K562 (cell line): ENCODE measurements around the gene ACCSL. TPM values are rescaled to one million over a fixed set of nuclear protein-coding genes. Genes with fewer than 3 reads are reported as not detected.

Experiments used
- RBM25 ChIP-seq: fragments of 200-400 bp; formaldehyde crosslinking; IDR thresholded peaks from 2 replicates; pipeline ENCODE4 v1.6.1; 2018; ENCODE audit warnings: low read length, low read depth, moderate library complexity; ENCODE audit not compliant: severe bottlenecking
- polyA plus RNA-seq, 8 experiments: library from polyadenylated mRNA; depleted of rRNA in 4 of 8; stranded (reverse) in 5 of 8; unstranded in 3 of 8; fragments of >200 nt; fragmentation: Nextera tagmentation in 2 of 8; fragmentation: Illumina TruSeq in 1 of 8; extraction: Ambion mirVana in 2 of 8; extraction: Trizol in 1 of 8; gene quantifications; 2 replicates each; pipeline versions ENCODE4 v1.2.1 to v1.2.3, GENCODE V29; 2011 to 2014; ENCODE audit warnings: inconsistent platforms in 1 of 8, missing spikeins in 1 of 8
- total RNA-seq, 7 experiments: library from RNA; depleted of rRNA in 6 of 7; stranded (reverse); fragments of >200 nt in 6 of 7; fragmentation: Illumina TruSeq in 2 of 7; extraction: Trizol in 2 of 7; gene quantifications; 2 replicates each; pipeline versions ENCODE4 v1.2.1 to v1.2.3, GENCODE V29; 2011 to 2021; ENCODE audit warnings: low replicate concordance in 1 of 7
- TF ChIP-seq, protein P1 (sequence below), 2 experiments: fragments of 450-650 bp; formaldehyde crosslinking in 1 of 2; IDR thresholded peaks; 2 replicates each; pipeline versions ENCODE4 v1.4.0 to v1.6.1; 2014 to 2020; ENCODE audit warnings: mild to moderate bottlenecking in 2 of 2, borderline replicate concordance in 1 of 2, low read depth in 1 of 2
- TF ChIP-seq, protein P2 (sequence below): fragments of 250-450 bp; sonication (Bioruptor Pico); IDR thresholded peaks from 2 replicates; pipeline ENCODE4 v1.4.0; 2020; ENCODE audit warnings: mild to moderate bottlenecking, moderate library complexity
- TF ChIP-seq, protein P3 (sequence below): fragments of 450-650 bp; formaldehyde crosslinking; IDR thresholded peaks from 2 replicates; pipeline ENCODE4 v1.4.0; 2020; ENCODE audit warnings: mild to moderate bottlenecking, mixed read lengths

ACCSL gene
- total and polyA plus RNA-seq, 9 of the 15 experiments (the other 6 are each of a cell fraction or from before 2014, with no cell fraction given), result not detected

DNA sequence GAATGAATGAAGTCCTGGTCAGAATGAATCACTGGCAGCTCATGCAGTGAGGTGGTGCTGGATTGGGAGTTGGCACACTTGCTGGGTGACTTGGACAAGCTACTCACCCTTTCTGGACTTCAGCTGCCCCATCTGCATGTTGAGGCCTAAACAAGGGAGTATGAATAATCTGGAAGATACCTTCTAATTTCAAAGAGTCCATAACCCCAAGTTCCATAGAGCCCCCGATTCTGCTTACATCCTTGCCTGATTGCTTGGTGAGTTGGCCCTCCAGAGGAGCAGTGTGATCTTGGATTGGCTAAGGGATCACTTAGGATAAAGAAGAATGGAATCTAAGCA, 18.3 kb upstream of the ACCSL start (continued):
- TF ChIP-seq, protein P1, sequence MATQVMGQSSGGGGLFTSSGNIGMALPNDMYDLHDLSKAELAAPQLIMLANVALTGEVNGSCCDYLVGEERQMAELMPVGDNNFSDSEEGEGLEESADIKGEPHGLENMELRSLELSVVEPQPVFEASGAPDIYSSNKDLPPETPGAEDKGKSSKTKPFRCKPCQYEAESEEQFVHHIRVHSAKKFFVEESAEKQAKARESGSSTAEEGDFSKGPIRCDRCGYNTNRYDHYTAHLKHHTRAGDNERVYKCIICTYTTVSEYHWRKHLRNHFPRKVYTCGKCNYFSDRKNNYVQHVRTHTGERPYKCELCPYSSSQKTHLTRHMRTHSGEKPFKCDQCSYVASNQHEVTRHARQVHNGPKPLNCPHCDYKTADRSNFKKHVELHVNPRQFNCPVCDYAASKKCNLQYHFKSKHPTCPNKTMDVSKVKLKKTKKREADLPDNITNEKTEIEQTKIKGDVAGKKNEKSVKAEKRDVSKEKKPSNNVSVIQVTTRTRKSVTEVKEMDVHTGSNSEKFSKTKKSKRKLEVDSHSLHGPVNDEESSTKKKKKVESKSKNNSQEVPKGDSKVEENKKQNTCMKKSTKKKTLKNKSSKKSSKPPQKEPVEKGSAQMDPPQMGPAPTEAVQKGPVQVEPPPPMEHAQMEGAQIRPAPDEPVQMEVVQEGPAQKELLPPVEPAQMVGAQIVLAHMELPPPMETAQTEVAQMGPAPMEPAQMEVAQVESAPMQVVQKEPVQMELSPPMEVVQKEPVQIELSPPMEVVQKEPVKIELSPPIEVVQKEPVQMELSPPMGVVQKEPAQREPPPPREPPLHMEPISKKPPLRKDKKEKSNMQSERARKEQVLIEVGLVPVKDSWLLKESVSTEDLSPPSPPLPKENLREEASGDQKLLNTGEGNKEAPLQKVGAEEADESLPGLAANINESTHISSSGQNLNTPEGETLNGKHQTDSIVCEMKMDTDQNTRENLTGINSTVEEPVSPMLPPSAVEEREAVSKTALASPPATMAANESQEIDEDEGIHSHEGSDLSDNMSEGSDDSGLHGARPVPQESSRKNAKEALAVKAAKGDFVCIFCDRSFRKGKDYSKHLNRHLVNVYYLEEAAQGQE (IDR thresholded peaks at IDR 0.05; ENCODE audit: borderline replicate concordance), result no peak
- TF ChIP-seq, protein P1 (CRISPR knock-in tag; IDR thresholded peaks at IDR 0.05; ENCODE audit: low read depth), result no peak
- TF ChIP-seq, protein P2, sequence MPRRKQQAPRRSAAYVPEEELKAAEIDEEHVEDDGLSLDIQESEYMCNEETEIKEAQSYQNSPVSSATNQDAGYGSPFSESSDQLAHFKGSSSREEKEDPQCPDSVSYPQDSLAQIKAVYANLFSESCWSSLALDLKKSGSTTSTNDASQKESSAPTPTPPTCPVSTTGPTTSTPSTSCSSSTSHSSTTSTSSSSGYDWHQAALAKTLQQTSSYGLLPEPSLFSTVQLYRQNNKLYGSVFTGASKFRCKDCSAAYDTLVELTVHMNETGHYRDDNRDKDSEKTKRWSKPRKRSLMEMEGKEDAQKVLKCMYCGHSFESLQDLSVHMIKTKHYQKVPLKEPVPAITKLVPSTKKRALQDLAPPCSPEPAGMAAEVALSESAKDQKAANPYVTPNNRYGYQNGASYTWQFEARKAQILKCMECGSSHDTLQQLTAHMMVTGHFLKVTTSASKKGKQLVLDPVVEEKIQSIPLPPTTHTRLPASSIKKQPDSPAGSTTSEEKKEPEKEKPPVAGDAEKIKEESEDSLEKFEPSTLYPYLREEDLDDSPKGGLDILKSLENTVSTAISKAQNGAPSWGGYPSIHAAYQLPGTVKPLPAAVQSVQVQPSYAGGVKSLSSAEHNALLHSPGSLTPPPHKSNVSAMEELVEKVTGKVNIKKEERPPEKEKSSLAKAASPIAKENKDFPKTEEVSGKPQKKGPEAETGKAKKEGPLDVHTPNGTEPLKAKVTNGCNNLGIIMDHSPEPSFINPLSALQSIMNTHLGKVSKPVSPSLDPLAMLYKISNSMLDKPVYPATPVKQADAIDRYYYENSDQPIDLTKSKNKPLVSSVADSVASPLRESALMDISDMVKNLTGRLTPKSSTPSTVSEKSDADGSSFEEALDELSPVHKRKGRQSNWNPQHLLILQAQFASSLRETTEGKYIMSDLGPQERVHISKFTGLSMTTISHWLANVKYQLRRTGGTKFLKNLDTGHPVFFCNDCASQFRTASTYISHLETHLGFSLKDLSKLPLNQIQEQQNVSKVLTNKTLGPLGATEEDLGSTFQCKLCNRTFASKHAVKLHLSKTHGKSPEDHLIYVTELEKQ (CRISPR knock-in tag), result no peak
- TF ChIP-seq, protein P3, sequence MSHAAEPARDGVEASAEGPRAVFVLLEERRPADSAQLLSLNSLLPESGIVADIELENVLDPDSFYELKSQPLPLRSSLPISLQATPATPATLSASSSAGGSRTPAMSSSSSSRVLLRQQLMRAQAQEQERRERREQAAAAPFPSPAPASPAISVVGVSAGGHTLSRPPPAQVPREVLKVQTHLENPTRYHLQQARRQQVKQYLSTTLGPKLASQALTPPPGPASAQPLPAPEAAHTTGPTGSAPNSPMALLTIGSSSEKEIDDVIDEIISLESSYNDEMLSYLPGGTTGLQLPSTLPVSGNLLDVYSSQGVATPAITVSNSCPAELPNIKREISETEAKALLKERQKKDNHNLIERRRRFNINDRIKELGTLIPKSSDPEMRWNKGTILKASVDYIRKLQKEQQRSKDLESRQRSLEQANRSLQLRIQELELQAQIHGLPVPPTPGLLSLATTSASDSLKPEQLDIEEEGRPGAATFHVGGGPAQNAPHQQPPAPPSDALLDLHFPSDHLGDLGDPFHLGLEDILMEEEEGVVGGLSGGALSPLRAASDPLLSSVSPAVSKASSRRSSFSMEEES, result no peak
- no peak for TF ChIP-seq RBM25
- TF ChIP-seq, all 486 proteins: peak for 0
